ENCODE results near the gene CRMP1. TPM values are rescaled to one million over a fixed set of nuclear protein-coding genes. Genes with fewer than 3 reads are reported as not detected.

Gene CRMP1
- total and polyA plus RNA-seq, 2 of the 8 experiments (the other 6 are each of a cell fraction or from before 2014, with no cell fraction given): 120 to 131 TPM

- H3K9me3 ChIP-seq (ENCODE audit: insufficient read depth in 2 of 2, low read depth in 1 of 2, low read length in 1 of 2): peaks cover 20 to 30% of the 10 kb centered on the region in 2 experiments
- no peak overlapping the region for H2AK5ac ChIP-seq (ENCODE audit: low read depth, low read length)
- H3K18ac ChIP-seq (ENCODE audit: extremely low read depth, low read length): no peak overlapping the region
- no peak overlapping the region for H2BK120ac ChIP-seq (replicated peaks; ENCODE audit: low read depth, low read length)
- no peak overlapping the region for H3K56ac ChIP-seq (replicated peaks; ENCODE audit: insufficient read length, low read depth, low read length)
- no peak overlapping the region for H2BK12ac ChIP-seq (ENCODE audit: low read depth, low read length)
- no peak overlapping the region for H3K27ac ChIP-seq (ENCODE audit: low read depth, low read length)
- H3K27me3 ChIP-seq (replicated peaks in 1 of 4; ENCODE audit: control insufficient read depth in 3 of 4, extremely low read depth in 1 of 4, insufficient read depth in 3 of 4, low read length in 3 of 4): no peaks in the 10 kb centered on the region
- no peaks in the 10 kb centered on the region for H3K79me1 ChIP-seq (ENCODE audit: low read depth, low read length)
- no peak overlapping the region for H3K14ac ChIP-seq (ENCODE audit: insufficient read length)
- H3K23ac ChIP-seq (ENCODE audit: insufficient read length): no peak overlapping the region
- H2BK20ac ChIP-seq (ENCODE audit: low read length): no peak overlapping the region
- no peak overlapping the region for H3K4ac ChIP-seq (replicated peaks; ENCODE audit: insufficient read length, low read depth, low read length)
- 0 out of 2 replicates have a peak overlapping the region, but pooled peaks have one; percentile 97 for H2BK5ac ChIP-seq (ENCODE audit: low read depth, low read length)
- H2AFZ ChIP-seq (ENCODE audit: low read length): no peak overlapping the region
- TF ChIP-seq JUN (IDR thresholded peaks at IDR 0.05; ENCODE audit: low read depth, low read length) (no peak), FOSL1 (IDR thresholded peaks at IDR 0.05; ENCODE audit: insufficient read depth, low read depth, low read length) (no peak), CTBP2 (IDR thresholded peaks at IDR 0.05; ENCODE audit: borderline replicate concordance, insufficient read depth, insufficient read length, low read length) (no peak), SIN3A (conservative IDR thresholded peaks at IDR 0.05 in 1 of 2, IDR thresholded peaks at IDR 0.05 in 1 of 2; ENCODE audit: low read depth in 1 of 2, low read length in 2 of 2) (no peak)
- no peak overlapping the region for H4K5ac ChIP-seq (ENCODE audit: insufficient read length, low read depth, low read length)
- H4K8ac ChIP-seq (ENCODE audit: extremely low read depth, insufficient read depth, low read length): no peak overlapping the region
- H3K4me3 ChIP-seq (ENCODE audit: extremely low read depth in 1 of 4, insufficient read depth in 2 of 4, low read depth in 3 of 4, low read length in 4 of 4): no peak overlapping the region
- H3K23me2 ChIP-seq (ENCODE audit: low read depth, low read length): no peaks in the 10 kb centered on the region
- no peaks in the 10 kb centered on the region for H3K79me2 ChIP-seq (ENCODE audit: control insufficient read depth in 1 of 2, insufficient read depth in 2 of 2, low read length in 2 of 2)
- H4K91ac ChIP-seq (replicated peaks; ENCODE audit: insufficient read length, low read length): no peak overlapping the region
- no peak overlapping the region for H2BK15ac ChIP-seq (ENCODE audit: low read length)
- H3K9ac ChIP-seq (replicated peaks in 1 of 4; ENCODE audit: extremely low read depth in 1 of 4, low read depth in 3 of 4, low read length in 3 of 4): no peak overlapping the region
- CTCF ChIA-PET (ENCODE audit: partially characterized antibody): interaction anchor here (0.7 to 1.2 kb wide), 3 partner anchors 16 to 24 kb away, joined by 3 to 4 read pairs (median 3); no protein-coding TSS in a partner anchor
- WGBS, 2 experiments (ENCODE audit: extremely low coverage in 1 of 2, insufficient coverage in 1 of 2, insufficient read length in 1 of 2, insufficient replicate concordance in 2 of 2, low coverage in 1 of 2, low lambda C conversion rate in 2 of 2, missing lambda C conversion rate in 1 of 2): 92% methylated on average over 2 of the region's 2 CpGs; no CpG with 5 or more reads in 1 of the 2 experiments
- H4K20me1 ChIP-seq (replicated peaks in 1 of 2; ENCODE audit: control insufficient read depth in 1 of 2, insufficient read depth in 2 of 2, low read length in 2 of 2): no peaks in the 10 kb centered on the region
- H3K4me1 ChIP-seq (replicated peaks in 1 of 4; ENCODE audit: control insufficient read depth in 3 of 4, insufficient read depth in 4 of 4, low read length in 3 of 4): peaks cover 0 to 6% (median 3%) of the 10 kb centered on the region in 4 experiments; a peak in 3 of 7 replicates
- POLR2A ChIA-PET (ENCODE audit: partially characterized antibody): no interaction called here
- DNase-seq (ENCODE audit: low read depth in 1 of 2, low spot score in 2 of 2) (peak in 1 of 2 experiments; percentile 24), FAIRE-seq (no peak)
- no peak overlapping the region; a peak in 1 of 4 replicates for H3K4me2 ChIP-seq (ENCODE audit: insufficient read depth in 1 of 2, low read depth in 2 of 2, low read length in 2 of 2)
- peaks cover 0 to 13% (median 5%) of the 10 kb centered on the region in 4 experiments; a peak in 3 of 8 replicates for H3K36me3 ChIP-seq (ENCODE audit: control insufficient read depth in 2 of 4, insufficient read depth in 4 of 4, low read length in 3 of 4)
Observed at GRCh38 chr4:5774416-5775036, 118.4 kb downstream of the CRMP1 start.

Measured in H1 (cell line).